Stimulated activated CD4-positive, alpha-beta T cell treated with anti-CD3 and anti-CD28 coated beads, Interleukin-15, amount 100 ng/mL, for 1 hour (primary cell): ENCODE measurements around the gene ANO6.

Experiments
- DNase-seq, 2 donors: peaks; one replicate each; pipeline ENCODE4 v3.0.0-alpha.2; 2020; ENCODE audit warnings: low read depth in 1 of 2, low spot score in 1 of 2

ANO6 gene

DNA sequence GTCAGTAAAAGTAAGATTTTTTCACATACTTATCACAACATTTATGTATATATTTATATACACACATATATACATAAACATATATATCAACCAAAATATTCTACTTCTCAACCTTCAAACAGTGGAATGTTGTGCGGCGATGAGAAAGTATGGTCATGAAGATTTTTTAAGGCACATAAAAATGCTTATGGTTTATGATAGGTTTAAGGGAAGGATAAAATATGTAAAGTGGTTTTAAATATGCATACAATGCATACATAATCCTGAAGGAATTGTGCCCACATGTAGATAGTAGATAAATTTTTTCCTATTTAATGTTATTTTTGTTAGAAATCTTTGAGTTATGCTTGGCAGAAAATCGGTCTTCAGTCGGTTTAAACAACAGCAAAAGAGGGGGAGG, 182.7 kb downstream of the ANO6 start:
- no peak for DNase-seq

- no peak for DNase-seq
Observed at GRCh38 chr12:45400991-45401390, 185.1 kb downstream of the ANO6 start.

DNA sequence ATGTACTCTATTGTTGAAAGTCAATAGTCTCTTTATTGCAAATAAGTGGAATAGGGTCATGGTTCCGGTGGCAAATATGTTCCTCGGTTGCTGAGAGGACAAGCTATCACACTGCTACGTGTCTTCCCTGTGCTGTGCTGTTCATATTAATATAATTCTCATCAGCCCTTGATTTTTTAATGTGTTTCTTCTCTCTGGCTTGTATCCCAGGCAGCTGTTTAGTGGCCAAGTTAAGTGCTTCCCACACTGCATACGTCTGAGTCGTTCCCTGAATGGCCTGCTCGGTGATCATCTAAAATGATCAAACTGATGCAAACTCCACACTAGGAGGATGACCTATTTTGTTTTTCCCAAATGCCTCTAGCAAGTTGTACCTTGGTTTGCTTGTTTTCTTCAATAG, 186.4 kb downstream of the ANO6 start:
- no peak for DNase-seq

- DNase-seq, result no peak
Observed at GRCh38 chr12:45406988-45407850, 191.3 kb downstream of the ANO6 start.

DNA sequence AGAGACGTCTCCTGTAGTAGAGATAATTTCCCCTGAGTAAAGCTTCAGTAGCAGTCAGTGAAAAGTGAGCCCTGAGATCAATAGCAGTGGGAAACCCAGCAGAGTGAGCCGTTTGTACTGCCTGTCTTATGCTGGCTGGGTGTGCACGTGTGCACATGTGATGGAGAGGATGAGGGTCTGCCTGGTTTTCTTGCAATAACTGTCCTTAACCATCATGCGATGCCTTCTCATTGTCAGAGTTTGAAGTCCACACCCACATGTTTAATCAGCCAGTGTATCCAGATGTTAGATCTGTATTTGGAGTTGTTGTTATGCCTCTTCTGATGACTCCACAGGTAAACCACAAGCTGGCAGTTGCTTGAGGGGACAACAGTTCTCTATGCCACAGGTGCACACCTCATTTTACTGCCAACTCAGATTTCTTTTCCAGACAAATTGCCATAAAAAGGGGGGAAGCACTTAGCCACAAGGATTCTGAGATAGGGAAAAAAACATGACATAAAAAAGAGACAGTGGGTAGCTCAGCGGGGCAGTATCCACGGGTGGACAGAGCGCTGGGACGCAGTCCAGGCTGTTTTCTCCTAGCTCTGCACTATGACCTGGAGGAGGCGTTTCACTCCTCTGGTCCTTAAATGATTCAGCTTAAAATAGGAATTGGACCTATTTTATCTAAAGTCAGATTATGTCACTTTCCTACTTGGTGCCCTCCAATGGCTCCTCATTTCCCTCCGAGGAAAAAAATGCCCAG, 192.3 kb downstream of the ANO6 start:
- no peak for DNase-seq

GRCh38 chr12:45408729-45409114, 192.8 kb downstream of the ANO6 start:
- no peak for DNase-seq

- no peak for DNase-seq
Observed at GRCh38 chr12:45409966-45410365, 194.1 kb downstream of the ANO6 start.

- no peak for DNase-seq
Observed at GRCh38 chr12:45411626-45412025, 195.7 kb downstream of the ANO6 start.

DNA sequence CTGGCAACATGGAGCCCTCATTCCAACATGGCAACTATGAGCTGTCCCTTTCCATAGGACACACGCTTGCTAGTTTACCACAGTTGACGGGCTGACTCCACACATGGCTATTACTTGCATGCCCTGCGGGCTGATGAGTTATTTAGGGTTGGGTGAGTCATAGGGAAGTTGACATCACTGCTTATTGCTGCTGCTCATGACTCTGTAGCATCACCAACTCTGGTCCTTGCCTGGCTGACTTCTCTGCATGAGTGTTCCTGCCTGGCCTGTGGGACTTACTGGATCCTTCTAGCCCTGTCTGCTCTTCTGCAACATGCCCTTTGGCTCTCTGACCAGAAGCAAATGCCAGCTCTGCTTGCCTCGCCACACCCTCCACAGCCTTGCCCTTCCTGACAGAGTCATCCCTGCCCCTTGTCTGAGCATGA, 199.5 kb downstream of the ANO6 start:
- DNase-seq, result no peak

DNA sequence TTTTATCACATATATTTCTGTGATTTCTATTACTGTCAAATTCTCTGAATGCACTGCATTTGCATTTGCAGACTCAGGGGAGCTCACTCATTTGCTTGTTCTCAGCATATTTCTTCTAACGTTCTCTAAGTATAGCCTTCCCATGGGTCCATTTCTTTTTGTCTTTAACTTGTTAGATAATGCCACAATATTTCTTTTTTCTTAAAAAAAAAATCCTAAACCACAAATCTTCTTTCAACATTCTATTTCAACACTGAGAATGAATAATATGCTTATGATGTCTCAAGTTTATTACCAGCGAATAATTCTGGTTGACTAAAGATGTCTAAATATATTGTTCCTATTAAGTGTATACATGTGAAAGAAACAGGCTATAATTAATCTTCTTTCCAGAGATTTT, 200.2 kb downstream of the ANO6 start:
- no peak for DNase-seq

- DNase-seq, result no peak
Observed at GRCh38 chr12:45418520-45418919, 202.6 kb downstream of the ANO6 start.

DNA sequence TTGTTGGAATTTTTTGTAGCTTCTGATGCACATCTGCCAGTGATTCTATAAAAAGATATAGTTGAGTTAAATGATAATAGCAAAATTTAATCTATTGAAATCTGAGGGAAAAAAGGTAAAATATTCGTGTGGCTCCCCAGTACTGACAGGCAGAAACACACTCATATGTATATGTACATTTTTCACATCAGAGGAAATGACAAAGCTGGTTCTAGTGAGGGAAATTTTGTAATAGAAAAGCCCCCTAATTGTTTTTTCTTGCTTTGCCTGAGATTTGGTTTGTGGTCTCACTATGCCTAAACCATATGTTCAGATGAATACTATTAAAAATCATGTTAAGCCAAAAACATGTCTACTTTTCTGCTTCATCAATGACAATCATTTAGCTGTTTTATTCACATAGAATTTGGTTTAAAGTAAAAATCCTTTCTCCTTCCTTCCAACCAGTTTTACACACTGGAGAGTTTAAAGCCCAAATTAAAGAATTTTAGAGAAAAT, 203.5 kb downstream of the ANO6 start:
- DNase-seq, result no peak

DNA sequence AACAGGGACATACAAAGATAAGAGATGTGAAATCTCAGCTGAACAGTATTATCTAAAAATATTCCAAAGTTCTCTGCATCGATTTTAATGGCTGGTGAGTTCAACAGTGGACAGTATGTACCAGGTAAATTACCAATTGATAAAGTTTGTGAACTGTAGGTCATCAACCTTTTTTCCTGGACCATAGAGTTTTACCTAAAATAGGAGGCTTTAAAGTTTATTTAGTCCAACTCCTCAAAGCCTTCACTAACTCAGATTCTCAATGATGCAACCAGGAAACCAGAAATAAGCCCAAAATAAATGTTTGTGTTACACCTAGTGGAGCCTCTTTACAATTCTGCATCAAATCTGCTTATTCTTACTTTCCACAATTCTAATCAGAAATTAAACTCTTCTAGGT, 205.8 kb downstream of the ANO6 start:
- no peak for DNase-seq

GRCh38 chr12:45423931-45424330, 208.0 kb downstream of the ANO6 start:
- no peak for DNase-seq

- DNase-seq, result no peak
Observed at GRCh38 chr12:45425426-45425825, 209.5 kb downstream of the ANO6 start.

DNA sequence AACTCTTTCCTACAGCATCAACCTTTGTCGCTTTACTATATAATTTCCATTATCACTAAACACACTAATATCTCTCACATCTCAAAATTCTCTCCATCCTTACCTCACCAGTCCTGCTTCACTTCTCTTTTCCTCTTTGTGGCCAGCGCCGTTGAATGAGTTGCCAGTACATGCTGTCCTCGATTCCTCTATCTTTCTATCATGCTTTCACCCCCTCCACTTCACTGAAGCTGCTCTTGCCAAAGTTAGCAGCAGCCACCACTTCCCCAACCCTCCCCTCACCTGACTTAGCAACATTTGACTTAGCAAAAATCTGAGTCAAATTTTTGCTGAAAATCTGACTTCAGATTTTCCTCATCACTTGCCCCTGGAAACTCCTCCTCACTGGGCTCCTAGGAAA, 210.4 kb downstream of the ANO6 start:
- no peak for DNase-seq

DNA sequence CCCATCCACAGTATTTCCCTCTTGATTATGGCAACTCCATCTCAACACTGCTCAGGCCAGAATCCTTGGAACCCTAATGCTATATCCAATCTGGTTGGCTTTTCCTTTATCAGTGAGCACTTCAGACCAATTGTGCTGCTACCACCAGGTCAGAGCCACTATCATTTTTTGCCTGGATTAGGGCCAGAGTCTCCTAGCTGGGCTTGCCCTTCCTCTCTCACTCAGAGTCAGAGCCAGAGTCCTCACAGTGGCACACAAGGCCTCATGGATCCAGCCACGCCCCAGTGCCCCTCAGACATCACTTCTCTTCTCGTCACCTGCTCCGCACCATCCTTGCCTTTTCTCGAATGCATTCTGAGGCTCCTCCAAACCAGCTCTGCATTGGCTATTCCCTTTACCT, 211.1 kb downstream of the ANO6 start:
- no peak for DNase-seq

DNA sequence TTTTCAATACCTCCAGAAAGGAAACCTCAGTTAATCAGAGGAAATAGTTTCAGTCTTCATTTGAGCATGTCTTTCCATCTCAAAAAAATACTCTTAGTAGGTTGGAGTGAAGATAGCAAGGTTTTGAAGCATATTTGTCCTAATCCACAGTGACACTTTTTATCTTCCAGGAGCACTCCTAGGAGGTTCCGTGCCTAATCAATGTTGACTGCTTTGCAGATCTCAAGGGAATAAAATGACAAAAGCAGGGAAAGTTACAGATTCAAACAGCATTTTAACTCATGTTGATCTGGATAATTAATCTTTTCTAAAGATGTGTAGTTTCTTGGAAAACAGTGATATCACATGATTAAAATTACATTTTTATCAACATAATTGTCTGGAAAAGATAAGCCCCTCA, 213.9 kb downstream of the ANO6 start:
- no peak for DNase-seq

GRCh38 chr12:45431126-45431525, 215.2 kb downstream of the ANO6 start:
- no peak for DNase-seq

DNA sequence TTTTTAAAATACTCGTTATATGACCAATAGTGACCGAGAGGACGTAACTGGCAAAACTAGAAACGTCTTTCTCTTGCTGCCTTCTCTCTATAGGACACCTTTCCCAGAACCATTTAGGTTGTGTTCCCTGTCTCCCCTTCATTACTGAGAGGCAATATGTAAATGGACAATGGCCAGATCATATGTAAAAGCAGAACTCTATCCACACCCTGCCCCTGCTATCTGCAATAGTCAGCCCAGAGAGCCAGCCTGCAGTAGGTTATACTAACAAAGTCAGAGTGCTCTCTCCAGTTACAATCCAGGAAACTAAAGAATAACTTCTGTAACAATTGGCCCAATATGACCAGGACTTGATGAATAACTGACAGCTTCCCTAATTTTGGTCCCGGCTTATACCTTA, 216.8 kb downstream of the ANO6 start:
- no peak for DNase-seq

- DNase-seq, result no peak
Observed at GRCh38 chr12:45433441-45433868, 217.6 kb downstream of the ANO6 start.

DNA sequence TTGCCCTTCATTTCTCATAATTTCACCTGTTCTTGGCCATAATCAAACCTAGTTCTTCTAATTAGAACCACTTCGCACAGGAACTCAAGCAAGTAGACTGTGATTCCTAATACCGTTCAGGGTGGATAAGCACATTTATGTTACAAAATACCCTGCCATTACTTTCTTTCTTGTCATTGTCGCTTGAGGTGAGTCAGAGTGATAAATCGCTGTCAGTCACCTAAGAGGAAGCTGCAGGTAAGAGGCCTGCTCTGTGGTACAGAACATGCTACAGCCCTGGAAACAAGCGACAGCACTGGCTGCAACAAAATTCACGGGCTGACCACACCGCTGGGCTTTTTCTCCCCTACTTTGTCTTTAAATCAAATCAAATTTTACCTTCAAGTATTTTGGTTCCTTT, 218.2 kb downstream of the ANO6 start:
- no peak for DNase-seq
